ENCODE measurements around the gene RAB35.

The RAB35 gene

DNA sequence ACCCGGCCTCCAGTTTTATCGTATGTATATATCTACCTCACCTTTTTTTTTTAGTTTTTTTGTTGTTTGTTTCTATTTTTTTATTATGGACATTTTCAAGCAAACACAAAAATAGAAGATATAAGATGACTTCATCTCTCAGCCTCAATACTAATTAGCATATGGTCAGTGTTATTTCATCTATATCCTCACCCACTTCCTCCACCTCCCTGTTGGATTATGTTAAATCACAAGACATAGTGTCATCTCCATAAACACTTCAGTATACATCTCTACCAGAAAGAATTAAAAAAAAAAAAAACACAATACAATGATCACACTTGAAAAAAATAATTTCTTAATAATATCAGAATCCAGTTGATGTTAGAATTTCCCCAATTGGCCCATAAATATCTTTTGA lies 34.9 kb downstream of the RAB35 start:
- no peak for DNase-seq

DNA sequence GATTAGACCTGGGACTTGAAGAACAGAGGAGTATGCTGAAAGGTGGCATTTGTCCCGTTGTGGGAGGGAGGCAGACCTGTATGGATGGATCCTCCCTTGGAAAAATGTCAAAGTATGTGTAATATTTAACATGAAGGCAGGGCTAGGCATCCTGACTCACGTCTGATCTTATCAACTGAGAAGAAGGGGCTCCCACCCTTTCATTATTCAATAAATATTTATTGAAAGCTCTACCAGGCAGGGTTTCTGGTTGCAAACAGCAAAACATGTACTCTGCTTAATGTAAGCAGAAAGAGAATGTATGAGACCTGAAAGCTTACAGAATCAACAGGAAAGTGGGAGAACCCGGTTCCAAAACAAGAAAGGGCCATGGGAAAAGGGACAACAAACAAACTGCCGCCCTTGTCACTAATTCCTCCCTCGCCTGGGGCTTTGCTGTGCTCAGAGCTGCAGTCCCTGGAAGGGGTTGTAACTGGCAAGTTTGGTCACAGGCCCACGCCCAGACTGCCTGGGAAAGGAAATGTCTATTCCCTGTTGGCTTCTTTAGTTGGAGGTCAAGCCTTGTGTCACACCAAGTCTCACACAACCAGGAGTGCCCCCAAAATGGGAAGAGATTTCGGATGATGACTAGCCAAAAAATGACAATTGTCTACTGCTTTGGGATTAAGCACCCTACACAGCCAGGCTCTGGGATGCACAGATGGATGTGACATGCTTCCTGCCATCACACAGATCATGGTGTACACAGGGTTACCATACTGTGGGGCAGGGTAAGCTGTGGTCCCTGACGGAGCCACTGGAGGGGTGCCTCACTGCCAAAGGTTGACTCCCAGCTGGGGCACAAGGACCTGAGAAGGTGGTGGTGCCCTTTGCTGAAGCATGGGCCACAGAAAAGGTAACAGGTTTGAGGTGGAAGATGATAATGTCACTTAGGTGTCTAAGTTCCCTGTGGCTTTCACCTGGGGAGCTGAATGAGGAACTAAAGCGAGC lies 36.8 kb downstream of the RAB35 start:
- no peak for DNase-seq

GRCh38 chr12:120078868-120079267 lies 37.7 kb downstream of the RAB35 start:
- no peak for DNase-seq

- no peak for DNase-seq
These were observed 39.3 kb downstream of the RAB35 start for GRCh38 chr12:120077260-120077659.

DNA sequence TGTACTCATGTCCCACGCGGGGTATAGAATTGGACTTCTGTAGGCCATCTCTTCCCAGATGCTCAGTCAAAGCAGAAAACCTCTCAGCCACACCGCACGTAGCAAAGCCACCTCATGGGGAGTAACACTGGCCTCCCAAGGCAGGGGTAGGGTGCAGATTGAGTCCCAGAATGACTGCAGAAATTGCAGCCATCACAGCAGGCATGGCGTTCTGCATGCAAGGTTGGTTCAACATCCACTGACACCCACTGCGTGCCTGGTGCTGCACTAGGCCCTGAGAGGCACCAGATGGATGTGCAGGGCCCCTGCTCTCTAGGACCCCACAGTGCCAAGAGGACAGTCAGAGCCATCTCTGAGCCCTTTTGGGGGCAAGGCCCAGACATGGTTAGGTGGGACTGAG lies 39.9 kb downstream of the RAB35 start:
- no peak for DNase-seq

- DNase-seq = no peak
These were observed 41.4 kb downstream of the RAB35 start for GRCh38 chr12:120075034-120075616.

- no peak for DNase-seq
These were observed 43.9 kb downstream of the RAB35 start for GRCh38 chr12:120072472-120073249.

DNA sequence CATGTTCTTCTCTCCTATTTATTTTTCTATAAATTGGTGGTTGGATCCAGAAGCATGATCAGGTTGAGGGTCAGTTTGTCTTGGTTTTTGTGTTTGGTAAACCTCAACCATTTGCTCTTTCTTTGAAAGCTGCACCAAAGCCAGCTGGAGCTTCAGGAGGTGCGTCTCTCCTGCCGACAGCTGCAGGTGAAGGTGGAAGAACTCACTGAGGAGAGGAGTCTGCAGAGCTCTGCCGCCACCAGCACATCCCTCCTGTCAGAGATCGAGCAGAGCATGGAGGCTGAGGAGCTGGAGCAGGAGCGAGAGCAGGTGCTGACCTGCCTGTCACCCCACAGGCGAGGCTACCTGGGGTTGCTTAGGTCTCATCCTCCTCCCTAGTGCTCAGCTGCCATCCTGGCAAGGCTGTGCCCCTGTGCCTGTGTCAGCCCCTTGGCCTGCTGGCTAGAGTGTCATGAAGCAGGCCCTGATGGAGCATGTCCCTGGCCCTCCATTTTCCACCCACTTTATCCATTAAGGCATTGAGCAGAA lies 45.0 kb downstream of the RAB35 start:
- DNase-seq = no peak

- DNase-seq = no peak
These were observed 47.3 kb downstream of the RAB35 start for GRCh38 chr12:120069278-120069677.

DNA sequence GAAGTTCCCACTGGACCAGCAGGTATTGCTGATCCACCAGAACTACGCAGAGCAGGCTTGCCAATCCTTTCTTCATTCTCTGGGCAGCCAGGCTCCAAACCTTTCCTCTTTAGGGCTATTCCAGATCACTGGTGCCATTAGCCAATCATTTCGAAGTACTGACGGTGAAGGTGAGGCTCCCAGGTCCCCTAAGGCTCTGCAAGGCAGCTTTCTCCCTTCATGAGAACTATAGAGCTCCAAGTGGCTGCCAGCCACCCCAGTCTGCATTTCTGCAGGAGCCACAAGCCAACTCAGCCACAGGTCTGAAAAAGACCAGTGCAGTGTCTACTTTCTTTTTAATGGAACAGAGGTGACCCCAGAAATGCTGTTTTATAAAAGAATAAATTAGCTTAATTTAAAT lies 48.7 kb downstream of the RAB35 start:
- no peak for DNase-seq

- peak; percentile 81 for DNase-seq
These were observed 49.3 kb downstream of the RAB35 start for GRCh38 chr12:120067084-120067869.

DNA sequence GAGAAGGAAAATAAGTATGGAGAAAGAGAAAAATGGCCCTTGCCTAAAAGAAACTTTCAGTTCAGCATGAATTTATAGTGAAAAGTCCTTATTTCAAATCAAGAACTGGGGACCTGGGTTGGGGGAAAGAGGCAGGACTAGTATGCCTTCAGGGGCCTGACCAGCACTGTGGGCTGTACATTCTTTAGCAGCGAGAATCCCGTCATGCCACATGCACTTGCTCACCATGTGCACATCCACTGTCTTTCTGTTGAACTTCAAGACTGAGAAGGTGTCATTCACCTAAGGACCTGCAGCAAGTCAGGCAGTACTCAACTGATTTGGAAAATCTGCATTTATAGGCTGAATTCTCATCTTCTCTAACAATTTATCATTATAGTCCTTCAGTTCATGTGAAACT lies 50.2 kb downstream of the RAB35 start:
- no peak for DNase-seq

DNA sequence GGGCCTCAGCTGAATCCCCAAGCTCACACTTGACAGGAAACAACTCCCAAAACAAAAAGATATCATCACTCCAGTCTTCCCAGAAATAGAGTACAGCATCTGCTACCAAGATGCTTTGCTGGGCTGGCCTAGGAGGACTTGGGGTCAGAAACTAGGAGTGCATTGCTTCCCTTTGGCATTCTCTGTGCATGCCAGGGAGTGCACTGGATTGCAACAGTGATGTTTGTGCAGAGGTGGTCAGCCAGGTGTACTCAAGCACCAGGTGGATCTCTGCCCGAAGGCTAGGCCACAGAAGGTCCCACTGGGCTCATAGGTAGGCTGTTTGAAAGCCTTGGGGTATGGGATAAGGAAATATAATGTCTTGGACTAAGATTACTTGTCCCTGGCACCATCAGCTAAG lies 51.1 kb downstream of the RAB35 start:
- DNase-seq = no peak

DNA sequence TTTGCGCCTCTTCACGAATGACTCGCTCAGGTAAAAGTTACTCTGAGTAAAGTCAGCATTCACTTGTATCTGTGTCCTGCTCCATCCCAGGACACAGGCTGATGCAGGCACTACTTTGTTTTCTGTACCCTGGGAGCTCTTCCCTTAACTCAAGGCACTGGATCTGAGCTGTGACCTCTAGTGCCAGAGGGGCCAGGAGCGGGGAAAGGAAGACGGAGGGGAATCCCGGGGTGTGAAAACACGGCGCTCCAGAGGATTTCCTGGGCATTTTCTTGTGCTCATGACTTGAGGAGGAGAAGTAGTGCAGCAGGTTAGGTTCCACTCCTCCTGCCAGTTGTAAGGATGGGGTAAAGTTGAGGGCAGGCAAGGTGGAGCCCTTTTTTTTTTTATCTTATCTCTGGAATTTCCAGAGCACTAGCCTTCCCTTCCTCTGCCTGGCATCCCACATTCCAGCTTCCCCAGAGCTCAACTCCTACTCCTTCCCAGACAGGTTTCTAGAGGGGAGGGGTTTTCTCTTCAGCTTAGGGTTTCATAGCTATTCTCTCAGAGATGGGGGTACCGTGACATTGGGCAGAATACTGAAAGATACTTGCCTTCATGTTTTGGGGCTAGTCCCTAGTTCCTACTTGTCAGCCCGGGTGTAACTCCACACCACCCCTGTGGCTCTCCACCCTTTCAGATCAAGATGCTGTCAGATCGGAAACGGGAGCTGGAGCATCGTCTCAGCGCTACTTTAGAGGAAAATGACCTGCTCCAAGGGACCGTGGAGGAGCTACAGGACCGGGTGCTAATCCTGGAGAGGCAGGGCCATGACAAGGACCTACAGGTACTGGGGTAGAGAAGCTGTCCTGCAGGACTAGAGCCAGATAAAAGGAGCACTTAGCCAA lies 52.3 kb downstream of the RAB35 start:
- no peak for DNase-seq

- no peak for DNase-seq
These were observed 53.5 kb downstream of the RAB35 start for GRCh38 chr12:120062976-120063579.

GRCh38 chr12:120061575-120062214 lies 54.9 kb downstream of the RAB35 start:
- DNase-seq = no peak

DNA sequence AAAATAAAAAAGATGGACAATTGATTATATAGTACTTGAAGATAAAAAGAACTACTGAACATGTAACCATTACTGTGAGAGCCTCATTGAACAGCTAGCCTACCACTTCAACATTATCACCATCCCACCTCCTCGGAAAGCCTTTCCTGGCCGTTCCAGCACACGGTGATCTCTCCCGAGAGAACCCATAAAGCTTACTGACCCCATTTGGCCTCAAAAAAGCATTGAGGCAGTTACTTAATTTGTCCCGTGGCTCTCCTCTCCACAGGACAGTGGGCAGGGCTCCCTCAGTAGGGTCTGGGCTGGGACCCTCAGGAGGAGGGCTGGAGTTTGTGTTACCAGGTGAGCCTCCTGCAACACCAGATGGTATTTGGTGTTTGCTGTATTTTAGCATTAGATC lies 55.8 kb downstream of the RAB35 start:
- peak; percentile 31 for DNase-seq

GRCh38 chr12:120060196-120060595 lies 56.4 kb downstream of the RAB35 start:
- DNase-seq = no peak

- DNase-seq = no peak
These were observed 59.8 kb downstream of the RAB35 start for GRCh38 chr12:120056739-120057138.

DNA sequence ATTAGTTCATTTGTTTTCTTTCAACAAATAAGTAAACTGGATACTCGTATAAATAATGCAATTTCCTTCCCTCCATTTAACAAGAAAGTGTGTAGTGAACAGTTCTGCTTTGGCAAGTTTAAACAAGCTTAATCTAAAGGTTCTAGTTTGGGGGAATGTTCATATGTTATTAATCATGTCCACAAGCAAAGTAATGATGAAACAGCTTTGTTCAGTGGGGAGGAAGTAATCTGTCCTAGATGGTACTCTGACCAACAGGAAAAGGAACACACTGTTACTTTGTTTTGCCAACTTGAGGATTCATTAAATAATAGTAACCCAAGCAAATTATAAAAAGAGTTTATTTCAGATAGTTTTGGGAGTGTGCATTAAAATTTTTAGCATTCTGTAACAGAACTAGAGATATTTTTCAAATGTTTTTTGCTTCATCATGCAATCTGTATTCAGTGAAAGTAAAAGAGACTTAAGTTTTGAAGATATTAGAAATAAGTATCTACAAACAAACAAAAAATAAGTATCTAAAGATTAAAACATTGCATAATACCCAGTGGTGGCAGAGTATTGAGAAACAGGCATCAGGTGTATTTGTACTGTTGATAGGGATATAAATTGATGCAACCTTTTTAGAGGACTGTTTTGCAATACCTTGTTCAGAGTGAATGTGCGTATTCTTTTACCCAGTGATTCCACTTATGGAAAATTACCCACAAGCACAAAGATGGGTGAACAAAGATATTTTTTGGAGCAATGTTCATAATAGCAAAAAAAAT lies 61.1 kb downstream of the RAB35 start:
- peak; percentile 57 for DNase-seq

Measured in eye (tissue), 1 donor.